Stimulated activated CD4-positive, alpha-beta T cell treated with anti-CD3 and anti-CD28 coated beads, TNF-alpha, amount 100 ng/mL, for 48 hours (primary cell): ENCODE results near the gene HDAC3.
"Not testable (repeated sequence)": the region's sequence is repeated elsewhere in the genome, so short reads cannot be mapped to it uniquely, and the experiment has no call there.

Experiments used
- DNase-seq, 3 donors: peaks; one replicate each; pipeline ENCODE4 v3.0.0-alpha.2; 2020; ENCODE audit warnings: low read depth in 3 of 3

HDAC3 gene

GRCh38 chr5:141634720-141635119 is 1.9 kb downstream of the HDAC3 start:
- no peak for DNase-seq

DNA sequence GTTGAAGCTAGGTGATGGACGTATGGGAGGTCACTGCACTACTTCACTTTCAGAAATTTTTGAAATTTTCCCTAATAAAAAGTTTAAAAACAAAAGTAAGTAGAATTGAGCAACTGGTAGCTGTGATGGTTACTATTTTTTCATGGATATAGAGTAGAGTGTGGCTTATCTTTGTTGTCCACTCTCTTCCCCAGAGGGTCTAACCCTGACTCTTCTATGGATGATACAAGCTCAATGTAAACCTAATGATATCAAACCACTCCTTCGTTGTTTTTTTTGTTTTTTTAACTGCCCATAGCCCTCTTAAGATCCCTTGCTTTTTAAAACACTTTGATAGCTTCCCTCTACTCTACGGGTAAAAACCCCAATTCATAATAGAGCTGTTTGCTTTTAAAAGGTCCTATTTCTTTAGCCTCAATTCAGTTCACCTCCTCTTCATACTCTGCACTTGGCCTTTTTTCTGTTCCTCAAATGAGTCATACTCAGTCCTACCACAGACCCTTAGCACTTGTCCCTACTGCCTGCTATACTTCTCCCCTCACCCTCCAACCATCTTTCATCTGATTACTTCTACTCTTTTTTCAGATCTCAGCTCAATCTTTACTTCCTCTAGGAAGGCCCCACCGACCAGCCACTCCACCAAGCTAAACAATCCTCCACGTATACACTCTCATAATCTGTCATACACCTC is 2.6 kb downstream of the HDAC3 start:
- no peak for DNase-seq

DNA sequence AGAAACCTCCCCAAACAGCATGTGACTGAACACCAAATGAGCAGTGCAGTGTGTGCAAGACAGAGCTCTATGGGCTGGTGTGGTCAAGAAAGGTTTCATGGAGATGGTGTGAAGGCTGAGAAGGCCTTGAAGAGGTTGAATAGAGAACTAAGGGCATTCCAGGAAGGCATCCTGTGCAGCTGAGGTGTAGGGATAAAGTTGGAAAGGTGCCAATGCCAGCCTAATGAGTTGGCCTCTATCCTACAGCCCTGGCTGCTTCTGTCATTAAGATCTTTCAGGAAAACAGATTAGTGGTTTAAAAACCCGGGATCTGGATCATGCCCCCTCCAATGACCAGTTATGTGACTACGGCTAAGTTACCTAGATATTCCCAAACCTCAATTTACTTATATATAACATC is 4.0 kb downstream of the HDAC3 start:
- no peak for DNase-seq

DNA sequence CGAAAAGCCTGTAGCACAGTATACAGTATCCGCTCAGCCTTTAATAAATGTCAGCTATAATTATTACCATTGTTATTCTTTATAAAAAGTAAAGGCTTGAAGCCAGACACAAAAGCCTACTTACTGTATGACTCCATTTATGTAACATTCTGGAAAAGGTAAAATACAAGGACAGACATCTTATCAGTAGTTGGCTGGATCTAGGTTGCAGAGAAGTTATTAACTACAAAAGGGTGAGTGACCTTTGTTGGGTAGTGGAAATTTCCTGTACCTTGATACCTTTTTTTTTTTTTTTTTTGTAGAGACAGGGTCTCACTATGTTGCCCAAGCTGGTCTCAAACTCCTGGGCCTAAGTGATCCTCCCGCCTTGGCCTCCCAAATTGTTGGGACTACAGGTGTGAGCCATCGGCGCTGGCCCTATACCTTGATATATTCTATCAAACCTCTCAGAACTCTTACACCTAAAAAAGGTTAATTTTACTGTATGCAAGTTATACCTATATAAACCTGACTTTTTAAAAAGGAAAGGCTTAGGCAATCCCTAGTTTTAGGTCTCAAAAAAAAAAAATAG is 6.0 kb downstream of the HDAC3 start:
- DNase-seq = no peak

GRCh38 chr5:141628175-141628788 is 8.4 kb downstream of the HDAC3 start:
- DNase-seq = no peak

- no peak for DNase-seq
Observed at GRCh38 chr5:141623611-141624010, 13.0 kb downstream of the HDAC3 start.

DNA sequence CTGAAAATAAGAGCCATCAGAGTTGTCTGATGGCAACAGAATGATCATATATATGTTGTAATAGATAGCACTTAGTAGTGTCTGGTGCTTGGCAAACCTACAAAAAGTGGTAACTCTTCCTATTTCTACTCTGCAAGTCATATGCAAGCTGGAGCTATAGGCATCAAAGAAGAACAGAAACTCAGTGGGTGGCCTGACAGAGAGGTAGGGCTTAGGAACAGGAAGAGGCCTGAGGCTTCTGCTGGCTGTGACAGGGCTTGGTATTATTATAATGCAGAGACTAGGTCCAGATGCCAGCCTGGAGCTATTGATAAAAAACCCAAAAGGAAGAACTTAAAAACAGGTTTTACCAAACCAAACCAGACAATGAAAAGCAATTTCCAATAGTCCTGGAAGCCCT is 13.5 kb downstream of the HDAC3 start:
- DNase-seq = no peak

DNA sequence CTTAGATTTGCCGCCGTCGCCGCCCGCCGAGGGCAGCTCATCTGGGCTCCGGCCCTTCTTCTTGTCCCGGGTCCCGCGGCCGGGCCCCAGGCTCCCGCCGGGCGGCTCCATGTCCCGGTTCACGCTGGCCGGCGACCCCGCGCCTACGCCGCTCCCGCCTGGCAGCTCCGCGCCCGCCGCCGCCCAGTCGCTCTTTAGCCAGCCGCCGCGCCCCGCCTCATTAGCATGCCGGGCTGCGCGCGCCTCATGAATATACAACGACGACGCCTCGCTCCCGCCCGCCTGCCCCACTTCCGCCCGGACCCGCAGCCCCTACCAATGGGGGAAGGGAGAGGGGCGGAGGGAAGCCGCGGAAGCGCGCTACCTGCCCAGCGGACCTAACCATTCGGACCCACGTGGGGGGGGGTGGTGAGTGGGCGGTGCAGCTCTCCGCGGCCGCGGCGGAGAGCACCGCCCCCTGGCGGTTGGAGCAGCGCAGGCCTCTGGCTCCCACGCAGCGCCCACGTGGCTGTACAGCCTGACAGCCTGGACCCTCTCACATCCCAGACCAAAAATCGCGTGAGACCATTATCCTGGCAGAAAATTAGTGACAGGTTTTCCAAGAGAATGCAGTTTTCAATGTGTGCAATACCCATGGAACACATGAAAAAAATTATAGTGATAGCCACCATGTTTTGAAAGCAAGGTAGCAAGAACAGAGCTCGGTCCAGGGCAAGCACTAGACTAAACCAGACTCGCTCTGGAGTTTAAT is 17.7 kb downstream of the HDAC3 start, which contains the start of gene DIAPH1:
Gene DIAPH1 (minus strand): TSS at position 197 of the 751 bp plus-strand sequence. CDS start 86 bp downstream, at position 111.
- DNase-seq = peak; percentile 97 to 100 (median 98)

DNA sequence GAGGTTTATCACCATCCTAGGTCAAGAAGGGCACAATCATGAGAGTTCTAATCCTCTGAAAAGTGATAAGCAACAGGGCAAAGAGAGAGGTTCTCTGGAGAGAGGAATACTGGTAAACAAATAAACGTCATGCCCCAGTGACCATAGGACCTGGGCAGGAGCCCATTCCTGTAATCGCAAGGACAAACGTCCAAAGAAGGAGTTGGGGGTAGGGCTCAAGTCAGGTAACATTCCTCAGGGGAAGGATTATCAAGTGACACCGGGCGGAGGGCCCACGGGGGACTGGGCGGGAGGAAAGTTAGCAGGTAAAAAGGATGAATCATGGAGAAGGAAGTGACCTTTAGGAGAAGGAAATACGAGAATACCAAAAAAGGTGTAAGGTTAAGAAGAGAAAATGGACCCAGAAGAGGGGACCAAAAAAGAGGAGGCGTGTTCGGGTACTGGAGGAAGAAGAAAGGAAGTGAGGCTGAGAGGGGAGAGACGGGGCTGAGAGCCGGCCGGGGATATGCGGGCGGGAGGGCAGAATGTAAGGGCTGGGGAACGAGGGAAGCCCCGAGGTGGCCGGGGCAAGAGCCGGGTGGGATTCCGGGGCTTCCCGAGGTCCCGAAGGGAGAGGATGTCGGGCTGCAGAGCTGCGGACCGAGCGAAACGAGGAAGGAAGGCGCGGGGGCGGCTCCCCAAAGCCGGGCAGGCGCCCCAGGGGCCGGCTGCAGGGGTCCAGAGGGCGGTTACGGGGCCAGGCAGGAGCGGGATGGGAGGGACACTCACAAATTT is 18.4 kb downstream of the HDAC3 start:
- DNase-seq = peak in 1 of 3 donors; percentile 58

- no peak for DNase-seq
Observed at GRCh38 chr5:141617682-141618029, 19.0 kb downstream of the HDAC3 start.

DNA sequence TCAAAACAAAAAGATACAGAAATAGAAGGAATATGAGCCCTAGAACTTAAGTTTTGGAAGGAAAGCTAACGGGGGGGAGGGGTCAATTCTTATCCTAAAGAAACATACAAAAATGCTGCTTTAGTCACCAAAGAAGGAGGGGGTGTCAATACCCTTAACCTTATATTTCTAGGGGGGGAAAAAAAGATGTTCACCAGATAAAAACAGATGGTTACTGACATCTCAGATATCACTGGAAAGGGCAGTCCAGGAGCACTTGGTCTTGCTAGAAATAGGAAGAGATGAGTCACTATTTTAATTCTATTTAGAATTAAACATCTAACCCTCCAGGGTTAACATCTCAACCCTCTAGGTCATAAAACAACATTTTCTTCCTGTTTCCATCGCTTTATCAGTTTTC is 19.5 kb downstream of the HDAC3 start:
- DNase-seq = no peak

DNA sequence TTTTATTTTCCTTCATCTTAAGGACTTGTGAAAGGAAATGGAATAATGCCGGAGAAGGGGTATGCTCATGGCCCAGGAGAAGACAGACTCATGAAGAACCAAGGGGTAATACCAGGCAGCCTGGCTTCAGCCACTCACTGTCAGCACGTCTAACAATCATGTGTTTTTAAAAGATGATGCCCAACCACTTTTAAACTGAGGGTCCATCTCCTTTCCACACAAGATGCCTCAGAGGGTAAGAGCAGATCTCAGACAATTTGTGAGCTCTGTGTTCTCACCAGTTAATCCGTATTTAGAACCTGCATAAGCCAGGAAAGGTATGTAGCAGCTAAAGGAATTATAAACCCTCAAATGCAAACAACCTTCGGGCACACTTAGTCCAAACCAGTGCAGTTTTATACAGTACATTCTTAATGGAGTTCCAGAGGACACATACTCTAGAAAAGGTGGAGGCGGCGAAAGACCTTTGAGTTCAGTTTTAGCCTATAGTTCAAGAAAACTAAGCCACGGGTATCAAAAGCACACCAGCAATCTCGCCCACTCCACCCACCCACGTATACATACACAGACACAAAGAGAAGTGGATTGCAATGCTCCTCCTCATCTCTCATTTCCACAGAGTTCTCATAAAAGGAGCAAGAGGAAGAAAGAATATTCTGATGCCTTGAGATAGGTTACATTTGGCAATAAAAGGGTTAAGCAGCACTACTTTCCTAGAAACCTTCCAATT is 20.5 kb downstream of the HDAC3 start:
- DNase-seq = no peak

GRCh38 chr5:141613344-141613743 is 23.3 kb downstream of the HDAC3 start:
- DNase-seq = no peak

DNA sequence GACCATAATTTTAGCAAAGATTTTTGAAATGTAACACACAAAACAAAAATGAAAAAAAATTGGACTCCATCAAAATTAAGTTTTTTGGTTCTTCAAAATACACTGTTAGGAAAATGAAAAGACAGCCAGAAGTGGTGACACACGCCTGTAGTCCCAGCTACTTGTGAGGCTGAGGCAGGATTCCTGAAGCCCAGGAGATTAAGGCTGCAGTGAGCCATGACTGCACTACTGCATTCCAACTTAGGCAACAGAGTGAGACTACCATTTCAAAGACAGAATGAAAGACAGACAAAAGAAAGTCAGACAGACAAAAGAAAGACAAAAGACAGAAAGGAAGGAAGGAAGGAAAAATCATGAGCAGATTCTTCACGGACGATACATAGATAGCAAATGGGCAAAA is 25.4 kb downstream of the HDAC3 start:
- no peak for DNase-seq

DNA sequence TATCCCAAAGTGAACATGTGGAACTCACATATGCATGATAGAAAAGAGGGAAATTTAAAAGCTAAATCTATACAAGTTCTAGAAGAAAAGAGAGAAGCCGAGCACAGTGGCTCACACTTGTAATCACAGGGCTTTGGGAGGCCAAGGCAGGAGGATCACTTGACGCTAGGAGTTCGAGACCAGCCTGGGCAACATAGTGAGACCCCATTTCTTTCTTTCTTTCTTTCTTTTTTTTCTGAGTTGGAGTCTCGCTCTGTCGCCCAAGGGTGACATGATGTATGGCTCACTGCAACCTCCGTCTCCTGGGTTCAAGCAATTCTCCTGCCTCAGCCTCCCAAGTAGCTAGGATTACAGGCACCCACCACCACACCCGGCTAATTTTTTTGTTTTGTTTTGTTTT is 26.7 kb downstream of the HDAC3 start:
- DNase-seq = not testable (repeated sequence)

DNA sequence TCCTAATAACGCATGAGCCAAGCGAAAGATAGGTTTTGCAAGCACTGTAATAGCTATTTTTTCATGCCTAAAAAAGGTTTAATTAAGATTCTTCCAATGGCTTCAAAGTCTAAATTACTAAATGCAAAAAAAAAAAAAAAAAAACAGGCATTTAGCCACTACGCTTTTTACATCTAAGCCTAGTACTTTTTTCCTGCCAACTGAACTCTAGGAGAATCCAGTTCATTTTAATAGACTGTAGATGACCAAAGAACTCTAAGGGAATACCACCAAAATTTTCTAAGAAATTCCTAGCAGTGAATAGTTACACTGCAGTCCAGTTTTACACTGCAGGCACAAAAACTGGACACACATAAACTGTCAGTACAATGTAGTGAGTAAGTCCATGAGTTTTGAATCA is 27.6 kb downstream of the HDAC3 start:
- DNase-seq = no peak

GRCh38 chr5:141608557-141608956 is 28.1 kb downstream of the HDAC3 start:
- no peak for DNase-seq

DNA sequence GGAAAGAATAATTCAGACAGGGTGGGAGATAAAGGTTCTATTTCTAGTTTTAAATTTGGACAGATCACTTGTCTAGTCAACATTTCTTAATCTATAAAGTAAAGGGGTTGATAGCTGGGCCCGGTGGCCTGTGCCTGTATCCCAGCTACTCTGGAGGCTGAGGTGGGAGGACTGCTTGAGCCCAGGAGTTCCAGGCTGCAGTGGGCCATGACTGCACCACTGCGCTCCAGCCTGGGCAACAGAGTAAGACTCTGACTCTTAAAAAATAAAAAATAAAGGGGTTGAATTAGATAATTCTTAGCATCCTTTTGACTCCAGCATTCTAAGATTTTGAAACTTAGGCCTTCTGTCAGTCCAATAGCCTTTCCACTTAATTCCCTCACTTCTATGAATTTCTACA is 28.6 kb downstream of the HDAC3 start:
- no peak for DNase-seq

GRCh38 chr5:141605523-141606277 is 30.9 kb downstream of the HDAC3 start:
- peak in 2 of 3 donors; percentile 31 to 47 for DNase-seq

DNA sequence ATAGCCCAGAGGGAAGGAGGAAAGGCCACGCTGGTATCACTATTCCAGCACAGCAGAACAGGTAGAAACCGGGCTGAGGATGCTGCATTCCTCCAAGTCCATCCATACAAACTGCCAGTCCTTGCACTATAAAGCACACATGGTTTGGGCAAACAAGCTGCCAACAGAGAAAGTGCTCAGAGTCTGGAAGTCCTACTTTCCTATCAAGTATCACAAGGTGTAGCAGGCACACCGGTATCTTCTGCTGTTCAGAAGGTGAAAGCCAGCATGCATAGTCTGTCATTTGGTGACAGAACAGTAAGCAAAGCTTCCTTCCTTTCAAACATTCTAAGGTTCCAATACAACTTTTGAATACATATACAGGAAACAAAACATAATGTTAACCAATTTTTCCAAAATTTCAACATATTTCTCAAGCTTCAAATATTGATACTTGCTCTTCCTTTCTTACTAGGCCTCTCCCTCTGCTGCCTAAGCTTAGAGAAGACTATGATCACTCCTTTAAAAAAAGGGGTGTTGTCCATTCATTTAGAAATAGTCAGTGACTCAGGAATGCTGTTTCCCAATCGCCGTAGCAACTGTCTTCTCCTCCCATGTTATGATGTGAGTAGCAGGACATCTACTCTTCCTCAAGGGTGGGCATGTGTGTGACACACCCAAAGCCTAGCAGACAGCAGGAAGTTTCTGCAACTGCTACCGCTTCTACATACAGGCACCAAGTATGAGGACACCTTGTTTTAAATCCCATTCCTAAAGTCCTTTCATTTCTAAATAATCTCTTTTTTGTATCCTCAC is 32.5 kb downstream of the HDAC3 start:
- DNase-seq = no peak
